CD14-positive monocyte (primary cell): ENCODE data around the gene PIGX. TPM values are rescaled to one million over a fixed set of nuclear protein-coding genes. Genes with fewer than 3 reads are reported as not detected.

Experiments
- DNase-seq, 3 donors: peaks; one replicate each; pipeline ENCODE4 v3.0.0-alpha.2; 2011 to 2022
- H2AFZ ChIP-seq: 2 replicates; pipeline ENCODE4 v1.6.0; 2012; ENCODE audit warnings: mild to moderate bottlenecking, low read depth, low read length, inconsistent platforms; ENCODE audit not compliant: insufficient read depth, poor library complexity, severe bottlenecking
- H3K27ac ChIP-seq, 2 donors: 1 replicate in 1 of 2; 2 replicates in 1 of 2; pipeline ENCODE4 v1.5.1; 2012 to 2013; ENCODE audit warnings: low read length in 2 of 2, control low read depth in 1 of 2, inconsistent platforms in 1 of 2, low read depth in 1 of 2, mild to moderate bottlenecking in 1 of 2
- H3K27me3 ChIP-seq, 2 donors: one replicate each; pipeline versions ENCODE4 v1.6.0 to v1.6.1; 2011 to 2013; ENCODE audit warnings: low read length in 2 of 2; ENCODE audit not compliant: control insufficient read depth in 2 of 2, insufficient read depth in 2 of 2
- H3K36me3 ChIP-seq, 2 donors: replicated peaks in 1 of 2; 1 replicate in 1 of 2; 2 replicates in 1 of 2; pipeline versions ENCODE4 v1.5.1 to v1.6.1; 2012 to 2013; ENCODE audit warnings: low read length in 2 of 2, control low read depth in 1 of 2, inconsistent platforms in 1 of 2, mild to moderate bottlenecking in 1 of 2; ENCODE audit not compliant: insufficient read depth in 2 of 2, control insufficient read depth in 1 of 2
- H3K4me1 ChIP-seq, 2 donors: 1 replicate in 1 of 2; 2 replicates in 1 of 2; pipeline versions ENCODE4 v1.5.1 to v1.6.1; 2012 to 2013; ENCODE audit warnings: low read length in 2 of 2, control low read depth in 1 of 2, inconsistent platforms in 1 of 2, mild to moderate bottlenecking in 1 of 2, moderate library complexity in 1 of 2; ENCODE audit not compliant: insufficient read depth in 2 of 2, control insufficient read depth in 1 of 2
- H3K4me2 ChIP-seq: replicated peaks from 2 replicates; pipeline ENCODE3; 2012; ENCODE audit warnings: low read length, moderate library complexity, mild to moderate bottlenecking; ENCODE audit not compliant: poor library complexity, severe bottlenecking; ENCODE audit errors: extremely low read depth
- H3K4me3 ChIP-seq, 3 experiments: fragments of 200-600 bp in 1 of 3; sonication (generic) in 1 of 3; replicated peaks in 1 of 3; 1 replicate in 2 of 3; 2 replicates in 1 of 3; pipeline ENCODE4 v1.5.1; 2011 to 2013; ENCODE audit warnings: low read length in 3 of 3, mild to moderate bottlenecking in 3 of 3, control low read depth in 2 of 3, low read depth in 2 of 3, inconsistent platforms in 1 of 3, moderate library complexity in 1 of 3
- H3K79me2 ChIP-seq: 2 replicates; pipeline ENCODE4 v1.6.0; 2012; ENCODE audit warnings: mild to moderate bottlenecking, control low read depth, inconsistent platforms, low read length, moderate library complexity; ENCODE audit not compliant: insufficient read depth
- H3K9ac ChIP-seq: 2 replicates; pipeline ENCODE4 v1.6.0; 2017; ENCODE audit warnings: low read length, mild to moderate bottlenecking; ENCODE audit not compliant: insufficient read depth, poor library complexity, severe bottlenecking
- H3K9me3 ChIP-seq, 2 donors: replicated peaks in 1 of 2; 1 replicate in 1 of 2; 2 replicates in 1 of 2; pipeline versions ENCODE4 v1.5.1 to v1.6.1; 2012 to 2013; ENCODE audit warnings: low read length in 2 of 2, control low read depth in 1 of 2; ENCODE audit not compliant: control insufficient read depth in 1 of 2, insufficient read depth in 1 of 2
- H4K20me1 ChIP-seq: 2 replicates; pipeline ENCODE4 v1.6.0; 2012; ENCODE audit warnings: mild to moderate bottlenecking, low read length, control low read depth, moderate library complexity; ENCODE audit not compliant: insufficient read depth
- H3K27ac Mint-ChIP-seq, 7 donors: one replicate each; pipeline ENCODE4 v1.8.0; 2020; ENCODE audit warnings: mild to moderate bottlenecking in 7 of 7, mixed read lengths in 7 of 7, moderate library complexity in 6 of 7, inconsistent platforms in 2 of 7
- H3K27me3 Mint-ChIP-seq, 3 donors: one replicate each; pipeline ENCODE4 v1.8.0; 2021 to 2022; ENCODE audit warnings: low read depth in 3 of 3, mild to moderate bottlenecking in 3 of 3, mixed read lengths in 3 of 3, moderate library complexity in 3 of 3, inconsistent platforms in 1 of 3
- H3K36me3 Mint-ChIP-seq, 2 donors: one replicate each; pipeline ENCODE4 v1.8.0; 2020; ENCODE audit warnings: mixed read lengths in 2 of 2, inconsistent platforms in 1 of 2, mild to moderate bottlenecking in 1 of 2
- H3K4me1 Mint-ChIP-seq: one replicate; pipeline ENCODE4 v1.8.0; 2020; ENCODE audit warnings: mild to moderate bottlenecking, mixed read lengths
- H3K4me3 Mint-ChIP-seq, 2 donors: one replicate each; pipeline ENCODE4 v1.8.0; 2020; ENCODE audit warnings: mild to moderate bottlenecking in 2 of 2, mixed read lengths in 2 of 2, moderate library complexity in 1 of 2
- H3K9me3 Mint-ChIP-seq, 7 donors: one replicate each; pipeline ENCODE4 v1.8.0; 2020 to 2022; ENCODE audit warnings: mixed read lengths in 7 of 7, mild to moderate bottlenecking in 6 of 7, moderate library complexity in 6 of 7, inconsistent platforms in 2 of 7
- WGBS: methylation state at CpG from one replicate; pipeline ENCODE4 v1.1.5; 2013; ENCODE audit warnings: missing lambda C conversion rate; ENCODE audit not compliant: insufficient coverage; 5-methylcytosine and 5-hydroxymethylcytosine counted together
- intact Hi-C, 2 donors: fragments of 100-400 bp; cut with micrococcal nuclease; formaldehyde crosslinking; loops; one replicate each; pipeline versions ENCODE4 v1.15.0 to v1.15.1; 2023
- polyA plus RNA-seq, 3 donors: library from polyadenylated mRNA; depleted of rRNA in 1 of 3; unstranded in 2 of 3; stranded (reverse) in 1 of 3; fragments of 300-500 nt in 2 of 3; fragments of >200 nt in 1 of 3; fragmentation: Illumina TruSeq in 2 of 3; gene quantifications; 1 replicate in 2 of 3; 2 replicates in 1 of 3; pipeline ENCODE4 v1.2.3, GENCODE V29; 2012 to 2021
- TF ChIP-seq, protein P1 (sequence below): fragments of 200-600 bp; IDR thresholded peaks from one replicate; pipeline ENCODE4 v1.8.0; 2022; ENCODE audit warnings: antibody characterized with exemption, mild to moderate bottlenecking

The PIGX gene
- polyA plus RNA-seq, 3 donors = 11.8 to 44.9 (median 29.8) TPM

- Histone ChIP-seq H3K27ac (peak overlapping the region in 1 of 2 donors; percentile 30), H3K9me3 (peaks cover 14 to 17% of the 10 kb centered on the region in 2 donors), H3K4me1 (peaks cover 3 to 4% of the 10 kb centered on the region in 2 donors), H3K4me3 (no peak overlapping the region), H3K9ac (no peak overlapping the region), H3K36me3 (peaks cover 16 to 88% of the 10 kb centered on the region in 2 donors), H3K79me2 (peaks cover 100% of the 10 kb centered on the region), H2AFZ (no peak overlapping the region), H3K4me2 (no peak overlapping the region), H3K27me3 (no peaks in the 10 kb centered on the region), H4K20me1 (peaks cover 98% of the 10 kb centered on the region)
- H3K27ac Mint-ChIP-seq = peak overlapping the region in 5 of 7 donors; percentile 4 to 77 (median 23)
- no peaks in the 10 kb centered on the region for H3K27me3 Mint-ChIP-seq
- intact Hi-C loops = no loop called here
- TF ChIP-seq, protein P1, sequence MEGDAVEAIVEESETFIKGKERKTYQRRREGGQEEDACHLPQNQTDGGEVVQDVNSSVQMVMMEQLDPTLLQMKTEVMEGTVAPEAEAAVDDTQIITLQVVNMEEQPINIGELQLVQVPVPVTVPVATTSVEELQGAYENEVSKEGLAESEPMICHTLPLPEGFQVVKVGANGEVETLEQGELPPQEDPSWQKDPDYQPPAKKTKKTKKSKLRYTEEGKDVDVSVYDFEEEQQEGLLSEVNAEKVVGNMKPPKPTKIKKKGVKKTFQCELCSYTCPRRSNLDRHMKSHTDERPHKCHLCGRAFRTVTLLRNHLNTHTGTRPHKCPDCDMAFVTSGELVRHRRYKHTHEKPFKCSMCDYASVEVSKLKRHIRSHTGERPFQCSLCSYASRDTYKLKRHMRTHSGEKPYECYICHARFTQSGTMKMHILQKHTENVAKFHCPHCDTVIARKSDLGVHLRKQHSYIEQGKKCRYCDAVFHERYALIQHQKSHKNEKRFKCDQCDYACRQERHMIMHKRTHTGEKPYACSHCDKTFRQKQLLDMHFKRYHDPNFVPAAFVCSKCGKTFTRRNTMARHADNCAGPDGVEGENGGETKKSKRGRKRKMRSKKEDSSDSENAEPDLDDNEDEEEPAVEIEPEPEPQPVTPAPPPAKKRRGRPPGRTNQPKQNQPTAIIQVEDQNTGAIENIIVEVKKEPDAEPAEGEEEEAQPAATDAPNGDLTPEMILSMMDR = no peak
- H3K9me3 Mint-ChIP-seq = peaks cover 5 to 31% (median 10%) of the 10 kb centered on the region in 7 donors
- DNase-seq = no peak
- WGBS = 35% methylated on average over 8 of the region's 9 CpGs
- peaks cover 28 to 70% of the 10 kb centered on the region in 2 donors for H3K36me3 Mint-ChIP-seq
- peaks cover 30% of the 10 kb centered on the region for H3K4me1 Mint-ChIP-seq
- no peak overlapping the region for H3K4me3 Mint-ChIP-seq
These were observed 42.2 kb downstream of the PIGX start for GRCh38 chr3:196754091-196754981.

DNA sequence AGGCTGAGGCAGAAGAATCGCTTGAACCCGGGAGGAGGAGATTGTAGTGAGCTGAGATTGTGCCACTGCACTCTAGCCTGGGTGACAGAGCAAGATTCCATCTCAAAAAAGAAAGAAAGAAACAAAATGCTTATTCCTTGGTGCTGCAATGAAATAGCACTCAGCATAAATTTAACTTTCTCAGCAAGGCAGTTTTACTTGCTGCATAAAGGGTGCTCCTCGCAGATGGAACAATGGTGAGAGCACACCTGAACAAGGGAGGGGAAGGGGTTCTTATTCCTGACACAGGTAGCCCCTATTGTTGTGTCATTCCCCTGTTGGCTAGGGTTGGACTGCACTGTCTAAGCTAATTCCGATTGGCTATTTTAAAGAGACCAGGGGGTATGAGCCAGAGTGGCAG lies 44.6 kb downstream of the PIGX start:
- TF ChIP-seq, protein P1 = no peak

More for the DNA sequence above, 44.6 kb downstream of the PIGX start:
- peaks cover 92% of the 10 kb centered on the region for H3K79me2 ChIP-seq
- H3K27ac ChIP-seq = no peak overlapping the region
- peaks cover 92% of the 10 kb centered on the region for H4K20me1 ChIP-seq
- peaks cover 14 to 17% of the 10 kb centered on the region in 2 donors for H3K9me3 ChIP-seq
- intact Hi-C loops = no loop called here
- no peak overlapping the region for H3K9ac ChIP-seq
- Mint-ChIP-seq H3K9me3 (peaks cover 7 to 31% (median 10%) of the 10 kb centered on the region in 7 donors), H3K36me3 (peaks cover 25 to 59% of the 10 kb centered on the region in 2 donors), H3K27ac (peak overlapping the region in 4 of 7 donors; percentile 18 to 73 (median 47)), H3K4me3 (no peak overlapping the region), H3K4me1 (peaks cover 27% of the 10 kb centered on the region), H3K27me3 (no peaks in the 10 kb centered on the region)
- no peak for DNase-seq
- H3K27me3 ChIP-seq = no peaks in the 10 kb centered on the region
- H3K36me3 ChIP-seq = peaks cover 14 to 81% of the 10 kb centered on the region in 2 donors
- 100% methylated on average over 2 of the region's 4 CpGs for WGBS
- no peak overlapping the region for H2AFZ ChIP-seq
- H3K4me1 ChIP-seq = no peaks in the 10 kb centered on the region
- H3K4me2 ChIP-seq = no peak overlapping the region
- H3K4me3 ChIP-seq = no peak overlapping the region
